Glutamatergic neuron (in vitro differentiated cells): ENCODE measurements around the gene ADRA2C. TPM values are rescaled to one million over a fixed set of nuclear protein-coding genes. Genes with fewer than 3 reads are reported as not detected.

Experiments used
- DNase-seq: peaks from one replicate; pipeline ENCODE4 v3.0.0; 2022
- H3K27ac Mint-ChIP-seq: one replicate; pipeline ENCODE4 v1.8.0; 2020; ENCODE audit warnings: mild to moderate bottlenecking, mixed read lengths, inconsistent platforms; ENCODE audit not compliant: unreplicated experiment
- H3K27me3 Mint-ChIP-seq: one replicate; pipeline ENCODE4 v1.8.0; 2020; ENCODE audit warnings: mild to moderate bottlenecking, moderate library complexity, mixed read lengths, inconsistent platforms; ENCODE audit not compliant: unreplicated experiment
- H3K36me3 Mint-ChIP-seq: one replicate; pipeline ENCODE4 v1.8.0; 2020; ENCODE audit warnings: mild to moderate bottlenecking, mixed read lengths, inconsistent platforms; ENCODE audit not compliant: unreplicated experiment
- H3K4me1 Mint-ChIP-seq: one replicate; pipeline ENCODE4 v1.8.0; 2020; ENCODE audit warnings: mild to moderate bottlenecking, low read depth, mixed read lengths, inconsistent platforms; ENCODE audit not compliant: unreplicated experiment
- H3K4me3 Mint-ChIP-seq: one replicate; pipeline ENCODE4 v1.8.0; 2020; ENCODE audit warnings: mild to moderate bottlenecking, mixed read lengths, inconsistent platforms; ENCODE audit not compliant: unreplicated experiment
- H3K9me3 Mint-ChIP-seq: one replicate; pipeline ENCODE4 v1.8.0; 2020; ENCODE audit warnings: mild to moderate bottlenecking, moderate library complexity, mixed read lengths, inconsistent platforms; ENCODE audit not compliant: unreplicated experiment
- CTCF ChIP-seq: fragments of 200-600 bp; sonication (generic); IDR thresholded peaks from one replicate; pipeline ENCODE4 v1.5.0; 2021; ENCODE audit not compliant: partially characterized antibody, unreplicated experiment
- total RNA-seq: library from RNA; stranded (reverse); fragmentation: NEBNext Ultra II Directional; extraction: Animal tissue kit (Norgen Biotek cat#: 25700); gene quantifications from one replicate; pipeline ENCODE4 v1.2.1, GENCODE V29; 2021; ENCODE audit not compliant: unreplicated experiment

Gene ADRA2C
- total RNA-seq, 1 donor from 2014 or later: 4.8 TPM

GRCh38 chr4:3723232-3723642, 42.9 kb upstream of the ADRA2C start:
- Mint-ChIP-seq H3K27ac (no peak overlapping the region), H3K27me3 (peaks cover 6% of the 10 kb centered on the region), H3K4me1 (peaks cover 12% of the 10 kb centered on the region), H3K4me3 (no peak overlapping the region), H3K36me3 (peaks cover 7% of the 10 kb centered on the region), H3K9me3 (peaks cover 3% of the 10 kb centered on the region)
- no peak for DNase-seq
- TF ChIP-seq CTCF: no peak

GRCh38 chr4:3724319-3725231, 41.6 kb upstream of the ADRA2C start:
- Mint-ChIP-seq H3K36me3 (no peaks in the 10 kb centered on the region), H3K27me3 (peaks cover 3% of the 10 kb centered on the region), H3K27ac (no peak overlapping the region), H3K4me3 (no peak overlapping the region), H3K4me1 (peaks cover 12% of the 10 kb centered on the region), H3K9me3 (peaks cover 3% of the 10 kb centered on the region)
- no peak for TF ChIP-seq CTCF
- DNase-seq: no peak

- peaks cover 1% of the 10 kb centered on the region for H3K9me3 Mint-ChIP-seq
- H3K27me3 Mint-ChIP-seq: peaks cover 3% of the 10 kb centered on the region
- no peaks in the 10 kb centered on the region for H3K36me3 Mint-ChIP-seq
- DNase-seq: no peak
- no peak for TF ChIP-seq CTCF
- H3K4me1 Mint-ChIP-seq: no peaks in the 10 kb centered on the region
- no peak overlapping the region for H3K4me3 Mint-ChIP-seq
- no peak overlapping the region for H3K27ac Mint-ChIP-seq
These were observed 40.0 kb upstream of the ADRA2C start for GRCh38 chr4:3725936-3726870.

GRCh38 chr4:3727847-3728469, 38.2 kb upstream of the ADRA2C start:
- H3K4me3 Mint-ChIP-seq: no peak overlapping the region
- no peak for TF ChIP-seq CTCF
- H3K36me3 Mint-ChIP-seq: no peaks in the 10 kb centered on the region
- H3K9me3 Mint-ChIP-seq: peaks cover 1% of the 10 kb centered on the region
- no peak overlapping the region for H3K27ac Mint-ChIP-seq
- no peak for DNase-seq
- peaks cover 3% of the 10 kb centered on the region for H3K27me3 Mint-ChIP-seq
- H3K4me1 Mint-ChIP-seq: no peaks in the 10 kb centered on the region
